ENCODE data around the gene ERI3.

ERI3 gene

DNA sequence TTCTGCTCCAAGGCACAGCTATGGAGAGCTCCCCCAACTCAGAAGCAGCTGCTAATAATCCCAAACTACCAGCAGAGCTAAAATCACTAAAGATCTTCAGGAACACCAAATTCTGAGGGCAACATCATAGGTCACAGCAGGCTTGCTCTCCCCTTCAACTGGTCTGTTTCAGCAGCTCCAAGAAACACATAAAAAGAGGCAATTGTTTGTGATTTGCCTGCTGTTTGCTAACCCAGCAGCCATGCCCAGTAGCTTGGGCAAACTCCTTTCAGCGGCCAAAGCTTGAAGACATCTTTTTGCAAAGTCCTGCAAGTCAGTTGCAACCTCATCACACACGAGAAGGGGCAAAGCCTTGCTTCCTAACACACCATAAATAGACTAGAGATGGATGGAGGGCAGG is 8.9 kb downstream of the ERI3 start:
- no peaks in the 10 kb centered on the region for H3K27me3 ChIP-seq (ENCODE audit: control insufficient read depth, insufficient read depth, low read length)
- no peak overlapping the region for H3K4me3 ChIP-seq (ENCODE audit: low read depth, low read length)
- H3K27ac ChIP-seq: no peak overlapping the region
- TF ChIP-seq, protein P1, sequence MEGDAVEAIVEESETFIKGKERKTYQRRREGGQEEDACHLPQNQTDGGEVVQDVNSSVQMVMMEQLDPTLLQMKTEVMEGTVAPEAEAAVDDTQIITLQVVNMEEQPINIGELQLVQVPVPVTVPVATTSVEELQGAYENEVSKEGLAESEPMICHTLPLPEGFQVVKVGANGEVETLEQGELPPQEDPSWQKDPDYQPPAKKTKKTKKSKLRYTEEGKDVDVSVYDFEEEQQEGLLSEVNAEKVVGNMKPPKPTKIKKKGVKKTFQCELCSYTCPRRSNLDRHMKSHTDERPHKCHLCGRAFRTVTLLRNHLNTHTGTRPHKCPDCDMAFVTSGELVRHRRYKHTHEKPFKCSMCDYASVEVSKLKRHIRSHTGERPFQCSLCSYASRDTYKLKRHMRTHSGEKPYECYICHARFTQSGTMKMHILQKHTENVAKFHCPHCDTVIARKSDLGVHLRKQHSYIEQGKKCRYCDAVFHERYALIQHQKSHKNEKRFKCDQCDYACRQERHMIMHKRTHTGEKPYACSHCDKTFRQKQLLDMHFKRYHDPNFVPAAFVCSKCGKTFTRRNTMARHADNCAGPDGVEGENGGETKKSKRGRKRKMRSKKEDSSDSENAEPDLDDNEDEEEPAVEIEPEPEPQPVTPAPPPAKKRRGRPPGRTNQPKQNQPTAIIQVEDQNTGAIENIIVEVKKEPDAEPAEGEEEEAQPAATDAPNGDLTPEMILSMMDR (IDR thresholded peaks at IDR 0.05): no peak
- H3K36me3 ChIP-seq (ENCODE audit: control insufficient read depth, insufficient read depth, low read length): no peaks in the 10 kb centered on the region
- H3K4me2 ChIP-seq (ENCODE audit: low read length): no peak overlapping the region
- H2AFZ ChIP-seq: no peak overlapping the region
- H3K9ac ChIP-seq: no peak overlapping the region
- H3K4me1 ChIP-seq: no peaks in the 10 kb centered on the region
- H3K79me2 ChIP-seq: no peaks in the 10 kb centered on the region
- H3K9me3 ChIP-seq (ENCODE audit: control insufficient read depth, low read length): no peaks in the 10 kb centered on the region

DNA sequence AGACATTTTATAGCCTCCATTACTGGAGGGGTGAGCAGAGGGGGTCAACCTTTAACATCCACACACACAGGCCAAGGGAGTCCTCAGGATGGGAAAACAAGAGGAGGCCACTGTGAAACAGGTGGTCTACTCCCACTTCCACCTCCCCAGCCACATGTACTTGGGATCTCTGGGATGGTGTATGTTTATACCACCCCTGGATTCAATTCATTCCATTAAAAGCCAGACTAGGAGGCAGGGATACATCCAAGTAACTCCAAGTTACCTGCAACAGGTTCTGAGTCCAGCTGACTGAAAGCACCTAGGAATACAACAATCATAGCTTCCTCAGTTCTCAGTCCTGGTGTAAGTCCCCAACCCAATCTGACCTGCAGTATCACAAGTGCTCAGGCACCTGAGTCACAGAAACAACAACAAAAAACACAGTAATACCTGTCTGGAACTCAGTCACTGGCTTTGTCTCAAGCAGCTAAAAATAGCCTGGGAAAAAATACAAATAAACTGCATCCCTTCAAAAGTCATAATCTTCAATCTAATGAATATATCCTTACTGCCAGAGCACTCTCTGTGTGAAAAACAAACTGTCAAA is 9.8 kb downstream of the ERI3 start:
- Histone ChIP-seq H3K79me2 (no peaks in the 10 kb centered on the region), H3K9me3 (ENCODE audit: control insufficient read depth, low read length) (no peaks in the 10 kb centered on the region), H3K9ac (no peak overlapping the region), H3K27ac (no peak overlapping the region), H3K36me3 (ENCODE audit: control insufficient read depth, insufficient read depth, low read length) (no peaks in the 10 kb centered on the region), H3K27me3 (ENCODE audit: control insufficient read depth, insufficient read depth, low read length) (no peaks in the 10 kb centered on the region), H2AFZ (no peak overlapping the region), H3K4me1 (no peaks in the 10 kb centered on the region), H3K4me2 (ENCODE audit: low read length) (no peak overlapping the region), H3K4me3 (ENCODE audit: low read depth, low read length) (no peak overlapping the region)
- TF ChIP-seq, protein P1 (IDR thresholded peaks at IDR 0.05): no peak

DNA sequence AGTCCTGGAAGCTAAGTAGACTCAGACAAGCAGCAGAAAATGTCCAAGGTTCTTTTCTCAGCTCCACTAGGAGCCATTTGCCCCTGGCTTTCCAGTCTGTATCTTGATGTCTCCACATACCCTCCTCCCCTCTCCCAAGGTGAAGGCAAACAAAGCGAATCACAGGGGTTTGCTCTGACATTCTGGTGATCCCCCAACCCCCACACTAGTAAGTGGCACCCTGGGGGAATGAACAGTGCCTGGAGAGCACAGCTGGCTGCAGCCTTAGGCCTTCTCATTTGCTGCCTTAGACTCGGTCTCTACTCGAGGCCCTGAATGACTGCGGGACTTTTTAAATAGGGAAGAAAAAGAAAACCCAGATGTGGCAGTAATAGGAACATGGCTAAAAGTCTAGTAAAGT is 15.3 kb downstream of the ERI3 start:
- Histone ChIP-seq H3K27me3 (ENCODE audit: control insufficient read depth, insufficient read depth, low read length) (no peaks in the 10 kb centered on the region), H3K36me3 (ENCODE audit: control insufficient read depth, insufficient read depth, low read length) (no peaks in the 10 kb centered on the region), H3K4me1 (no peaks in the 10 kb centered on the region)

DNA sequence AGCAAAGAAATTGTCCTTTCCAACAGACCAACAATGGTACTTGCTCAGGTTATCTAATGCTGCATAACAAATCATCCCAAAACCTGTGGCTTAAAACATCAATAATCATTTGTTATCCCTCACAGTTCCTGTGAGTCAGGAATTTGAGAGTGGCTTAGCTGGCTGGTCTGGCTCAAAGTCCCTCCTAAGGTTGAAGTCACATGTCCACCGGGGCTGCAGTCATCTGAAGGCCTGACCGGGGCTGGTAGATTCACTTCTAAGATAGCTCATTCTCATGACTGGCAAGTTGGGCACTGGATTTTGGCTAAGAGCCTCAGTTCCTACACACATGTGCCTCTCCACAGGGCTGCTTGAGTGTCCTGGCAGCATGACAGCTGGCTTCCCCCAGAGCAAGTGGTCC is 16.9 kb downstream of the ERI3 start:
- TF ChIP-seq, protein P1 (IDR thresholded peaks at IDR 0.05): no peak

More for the DNA sequence above, 15.3 kb downstream of the ERI3 start:
- Histone ChIP-seq H3K4me3 (ENCODE audit: low read depth, low read length) (no peak overlapping the region), H3K4me2 (ENCODE audit: low read length) (no peak overlapping the region), H3K79me2 (peaks cover 2% of the 10 kb centered on the region), H3K9ac (no peak overlapping the region), H3K9me3 (ENCODE audit: control insufficient read depth, low read length) (no peaks in the 10 kb centered on the region), H2AFZ (no peak overlapping the region), H3K27ac (no peak overlapping the region)
- TF ChIP-seq, protein P1 (IDR thresholded peaks at IDR 0.05): no peak

DNA sequence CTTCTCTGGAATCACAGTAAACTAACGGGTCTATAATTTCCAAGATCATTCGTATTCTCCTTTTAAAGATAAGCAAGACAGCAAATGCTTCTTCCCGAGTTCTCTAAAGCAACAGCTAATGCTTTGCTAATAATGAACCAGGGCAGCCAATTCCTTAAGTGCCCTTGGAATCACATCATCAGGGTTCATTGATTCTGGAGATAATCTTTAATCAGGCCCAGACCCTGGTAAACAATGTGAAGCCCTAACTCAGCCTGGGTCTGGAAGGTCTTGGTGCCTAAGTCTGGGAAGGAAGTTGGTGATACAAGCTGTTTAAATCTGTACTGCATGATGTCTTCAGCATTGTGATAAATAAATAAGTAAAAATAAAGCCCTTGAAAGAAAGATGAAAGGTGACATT is 18.4 kb downstream of the ERI3 start:
- Histone ChIP-seq H3K9me3 (ENCODE audit: control insufficient read depth, low read length) (no peaks in the 10 kb centered on the region), H3K4me3 (ENCODE audit: low read depth, low read length) (no peak overlapping the region), H3K27me3 (ENCODE audit: control insufficient read depth, insufficient read depth, low read length) (no peaks in the 10 kb centered on the region), H3K79me2 (peaks cover 2% of the 10 kb centered on the region), H3K36me3 (ENCODE audit: control insufficient read depth, insufficient read depth, low read length) (no peaks in the 10 kb centered on the region), H2AFZ (no peak overlapping the region), H3K4me1 (no peaks in the 10 kb centered on the region), H3K9ac (no peak overlapping the region), H3K4me2 (ENCODE audit: low read length) (no peak overlapping the region), H3K27ac (no peak overlapping the region)
- TF ChIP-seq, protein P1 (IDR thresholded peaks at IDR 0.05): no peak

More for the DNA sequence above, 16.9 kb downstream of the ERI3 start:
- peaks cover 2% of the 10 kb centered on the region for H3K79me2 ChIP-seq
- no peak overlapping the region for H2AFZ ChIP-seq
- H3K4me2 ChIP-seq (ENCODE audit: low read length): no peak overlapping the region
- H3K27me3 ChIP-seq (ENCODE audit: control insufficient read depth, insufficient read depth, low read length): no peaks in the 10 kb centered on the region
- H3K4me3 ChIP-seq (ENCODE audit: low read depth, low read length): no peak overlapping the region
- no peaks in the 10 kb centered on the region for H3K36me3 ChIP-seq (ENCODE audit: control insufficient read depth, insufficient read depth, low read length)
- no peaks in the 10 kb centered on the region for H3K4me1 ChIP-seq
- H3K27ac ChIP-seq: no peak overlapping the region
- H3K9me3 ChIP-seq (ENCODE audit: control insufficient read depth, low read length): no peaks in the 10 kb centered on the region
- H3K9ac ChIP-seq: no peak overlapping the region

Data from parathyroid adenoma (tissue), 2 donors.